ENCODE data around the gene PRRC2B. TPM values are rescaled to one million over a fixed set of nuclear protein-coding genes. Genes with fewer than 3 reads are reported as not detected.

The PRRC2B gene
- total and polyA plus RNA-seq, 9 donors: 86.7 to 319 (median 234) TPM

- Histone ChIP-seq H3K27me3 (no peaks in the 10 kb centered on the region), H3K4me3 (no peak overlapping the region), H3K27ac (no peak overlapping the region), H3K36me3 (no peaks in the 10 kb centered on the region), H3K9me3 (no peaks in the 10 kb centered on the region), H3K4me1 (ENCODE audit: insufficient read depth) (no peaks in the 10 kb centered on the region)
- DNase-seq: no peak
- WGBS, 3 donors: 85 to 89% (median 89%) methylated on average over 13 to 15 of the region's 15 CpGs
- intact Hi-C loops (cut with DNase I): no loop called here
- no peak for TF ChIP-seq POLR2A (IDR thresholded peaks at IDR 0.05)
- no peak for TF ChIP-seq EP300 (IDR thresholded peaks at IDR 0.05)
- TF ChIP-seq CTCF (IDR thresholded peaks at IDR 0.05): no peak
Measured at GRCh38 chr9:131484560-131485185, 90.8 kb downstream of the PRRC2B start.

GRCh38 chr9:131485206-131485605, 91.3 kb downstream of the PRRC2B start:
- Histone ChIP-seq H3K4me3 (no peak overlapping the region), H3K27me3 (no peaks in the 10 kb centered on the region), H3K4me1 (ENCODE audit: insufficient read depth) (no peaks in the 10 kb centered on the region), H3K9me3 (no peaks in the 10 kb centered on the region), H3K36me3 (no peaks in the 10 kb centered on the region), H3K27ac (no peak overlapping the region)
- intact Hi-C loops (cut with DNase I): no loop called here
- DNase-seq: no peak
- no peak for TF ChIP-seq EP300 (IDR thresholded peaks at IDR 0.05)
- WGBS, 3 donors: 81 to 90% (median 84%) methylated on average over 12 of the region's 12 CpGs

- intact Hi-C loops (cut with DNase I): no loop called here
- 81 to 88% (median 83%) methylated on average over 18 to 19 of the region's 19 CpGs for WGBS, 3 donors
- H3K4me1 ChIP-seq (ENCODE audit: insufficient read depth): no peaks in the 10 kb centered on the region
Measured at GRCh38 chr9:131485728-131486422, 92.0 kb downstream of the PRRC2B start.

GRCh38 chr9:131487001-131487400, 93.1 kb downstream of the PRRC2B start:
- TF ChIP-seq CTCF (IDR thresholded peaks at IDR 0.05): no peak
- no peak for TF ChIP-seq EP300 (IDR thresholded peaks at IDR 0.05)
- H3K4me3 ChIP-seq: no peak overlapping the region
- DNase-seq: no peak
- 65 to 81% (median 70%) methylated on average over 9 of the region's 9 CpGs for WGBS, 3 donors
- no peak overlapping the region for H3K27ac ChIP-seq
- H3K9me3 ChIP-seq: no peaks in the 10 kb centered on the region
- no peaks in the 10 kb centered on the region for H3K36me3 ChIP-seq
- no peaks in the 10 kb centered on the region for H3K4me1 ChIP-seq (ENCODE audit: insufficient read depth)
- no peaks in the 10 kb centered on the region for H3K27me3 ChIP-seq
- intact Hi-C loops (cut with DNase I): no loop called here

More at GRCh38 chr9:131485728-131486422, 92.0 kb downstream of the PRRC2B start:
- no peaks in the 10 kb centered on the region for H3K36me3 ChIP-seq
- no peak for DNase-seq
- TF ChIP-seq EP300 (IDR thresholded peaks at IDR 0.05) (no peak), CTCF (IDR thresholded peaks at IDR 0.05) (no peak), POLR2A (IDR thresholded peaks at IDR 0.05) (no peak)
- H3K27me3 ChIP-seq: no peaks in the 10 kb centered on the region
- no peaks in the 10 kb centered on the region for H3K9me3 ChIP-seq
- no peak overlapping the region for H3K27ac ChIP-seq
- H3K4me3 ChIP-seq: no peak overlapping the region

- intact Hi-C loops (cut with DNase I): no loop called here
- no peak for TF ChIP-seq POLR2A (IDR thresholded peaks at IDR 0.05)
- TF ChIP-seq EP300 (IDR thresholded peaks at IDR 0.05): no peak
- TF ChIP-seq CTCF (IDR thresholded peaks at IDR 0.05): no peak
- 62 to 71% (median 70%) methylated on average over 13 to 14 of the region's 14 CpGs for WGBS, 3 donors
- no peak for DNase-seq
- H3K9me3 ChIP-seq: no peaks in the 10 kb centered on the region
- no peaks in the 10 kb centered on the region for H3K27me3 ChIP-seq
- H3K4me3 ChIP-seq: no peak overlapping the region
- no peaks in the 10 kb centered on the region for H3K36me3 ChIP-seq
- H3K27ac ChIP-seq: no peak overlapping the region
- H3K4me1 ChIP-seq (ENCODE audit: insufficient read depth): no peaks in the 10 kb centered on the region
Measured at GRCh38 chr9:131487621-131488031, 93.7 kb downstream of the PRRC2B start.

Data from ovary (tissue), 9 donors.